Measurements from ENCODE around the gene CEP41. TPM values are rescaled to one million over a fixed set of nuclear protein-coding genes. Genes with fewer than 3 reads are reported as not detected.

Gene CEP41
- 5.5 and 11.4 TPM in 2 replicates for total RNA-seq
- polyA plus RNA-seq, result 17.2 and 17.8 TPM in 2 replicates

DNA sequence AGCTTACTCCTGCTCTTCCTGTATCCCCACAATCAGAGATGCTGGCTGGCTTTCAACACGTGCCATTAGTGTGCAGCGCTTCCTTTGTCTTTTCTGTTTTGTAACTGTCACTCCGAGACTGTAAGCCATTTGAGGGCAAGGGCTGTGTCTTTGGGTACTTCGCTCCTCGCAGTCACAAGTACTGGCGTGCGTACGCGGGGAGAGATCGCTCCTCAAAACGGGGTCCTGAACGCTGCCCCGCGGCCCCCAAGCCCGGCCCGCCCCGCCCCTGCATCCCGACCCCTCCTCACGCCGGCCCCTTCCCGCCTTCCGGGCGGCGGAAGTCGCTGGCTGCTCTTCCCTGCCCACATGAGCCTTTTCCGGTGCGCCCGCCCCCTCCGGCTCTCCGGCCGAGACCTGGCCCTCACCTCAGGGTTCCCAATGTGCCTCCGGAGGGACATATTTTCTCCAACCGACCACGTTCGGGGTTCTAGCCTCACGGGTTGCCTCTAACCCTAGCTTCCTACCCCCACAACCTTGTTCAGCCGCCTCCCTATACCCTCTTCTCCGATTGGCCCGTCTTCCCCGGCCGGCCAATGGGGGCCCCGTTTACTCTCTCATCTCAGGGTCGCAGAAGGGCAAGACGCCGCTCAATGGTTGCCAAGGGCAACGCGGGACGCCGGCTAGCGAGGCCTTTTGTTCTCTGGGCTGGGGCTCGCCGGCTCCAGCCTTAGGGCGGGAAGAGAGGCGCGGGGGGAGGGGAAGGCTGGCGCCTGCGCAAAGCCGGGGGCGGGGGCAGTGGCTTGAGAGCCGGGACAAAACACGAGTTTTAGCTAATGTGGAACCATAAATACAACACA, at the start of gene CEP41:
Gene CEP41, minus strand, starts transcription at position 490 of the 839 bp plus-strand sequence. Its CDS starts 50 bp downstream, at position 440.
- Histone ChIP-seq H2AFZ (peak within 1 kb of the TSS; percentile 76), H3K27me3 (no peaks in the 10 kb centered on the region), H3K9me2 (replicated peaks; ENCODE audit: insufficient read depth) (no peaks in the 10 kb centered on the region), H3K36me3 (replicated peaks; ENCODE audit: insufficient read depth, low read depth) (no peaks in the 10 kb centered on the region), H3K27ac (peak within 1 kb of the TSS; percentile 94), H3K4me1 (ENCODE audit: insufficient read depth) (peaks cover 3% of the 10 kb centered on the region), H3K4me2 (peak within 1 kb of the TSS; percentile 89), H3K9me3 (ENCODE audit: low read depth) (no peaks in the 10 kb centered on the region), H3K79me2 (peaks cover 4% of the 10 kb centered on the region), H3K4me3 (peak within 1 kb of the TSS; percentile 52), H4K20me1 (ENCODE audit: insufficient read depth, poor library complexity, severe bottlenecking) (no peaks in the 10 kb centered on the region)
- peak; percentile 98 for DNase-seq (ENCODE audit: low spot score)
- 3% methylated on average over 24 of the region's 61 CpGs for WGBS (ENCODE audit: low lambda C conversion rate, missing lambda C conversion rate)
- TF ChIP-seq EZH2 (IDR thresholded peaks at IDR 0.05; ENCODE audit: borderline replicate concordance), result no peak
- TF ChIP-seq, protein P1, sequence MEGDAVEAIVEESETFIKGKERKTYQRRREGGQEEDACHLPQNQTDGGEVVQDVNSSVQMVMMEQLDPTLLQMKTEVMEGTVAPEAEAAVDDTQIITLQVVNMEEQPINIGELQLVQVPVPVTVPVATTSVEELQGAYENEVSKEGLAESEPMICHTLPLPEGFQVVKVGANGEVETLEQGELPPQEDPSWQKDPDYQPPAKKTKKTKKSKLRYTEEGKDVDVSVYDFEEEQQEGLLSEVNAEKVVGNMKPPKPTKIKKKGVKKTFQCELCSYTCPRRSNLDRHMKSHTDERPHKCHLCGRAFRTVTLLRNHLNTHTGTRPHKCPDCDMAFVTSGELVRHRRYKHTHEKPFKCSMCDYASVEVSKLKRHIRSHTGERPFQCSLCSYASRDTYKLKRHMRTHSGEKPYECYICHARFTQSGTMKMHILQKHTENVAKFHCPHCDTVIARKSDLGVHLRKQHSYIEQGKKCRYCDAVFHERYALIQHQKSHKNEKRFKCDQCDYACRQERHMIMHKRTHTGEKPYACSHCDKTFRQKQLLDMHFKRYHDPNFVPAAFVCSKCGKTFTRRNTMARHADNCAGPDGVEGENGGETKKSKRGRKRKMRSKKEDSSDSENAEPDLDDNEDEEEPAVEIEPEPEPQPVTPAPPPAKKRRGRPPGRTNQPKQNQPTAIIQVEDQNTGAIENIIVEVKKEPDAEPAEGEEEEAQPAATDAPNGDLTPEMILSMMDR (IDR thresholded peaks at IDR 0.05; ENCODE audit: poor library complexity), result no peak
- TF ChIP-seq EZH2phosphoT487 (IDR thresholded peaks at IDR 0.05; ENCODE audit: low read depth, severe bottlenecking, unreplicated experiment), result no peak

DNA sequence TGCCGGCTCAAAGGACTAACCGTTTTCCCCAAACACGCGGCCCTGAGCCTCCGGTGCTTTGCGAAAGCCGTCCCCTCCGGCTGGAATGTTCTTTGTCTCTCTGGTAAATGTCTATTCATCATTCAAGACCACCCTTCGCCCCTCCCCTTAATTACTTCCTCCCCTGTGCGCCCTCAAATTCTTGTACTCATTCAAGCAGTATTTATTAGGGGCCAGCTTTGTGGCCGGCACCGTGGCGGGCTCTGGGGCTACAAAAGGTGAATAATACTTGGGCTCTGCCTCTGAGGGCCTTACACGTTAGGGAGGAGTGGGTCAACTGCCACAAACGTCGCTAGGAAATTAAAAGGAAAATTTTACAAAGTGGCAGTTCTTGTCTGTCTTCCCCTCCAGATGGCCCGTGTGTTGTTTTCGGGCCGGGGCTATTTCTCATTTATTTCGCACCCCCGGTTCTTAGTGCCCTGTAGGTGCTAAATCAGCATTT, 49.5 kb upstream of the CEP41 start:
- Histone ChIP-seq H3K4me2 (peak overlapping the region; percentile 75), H2AFZ (peak overlapping the region; percentile 22), H3K9me3 (ENCODE audit: low read depth) (no peaks in the 10 kb centered on the region), H3K27ac (peak overlapping the region; percentile 77), H3K36me3 (replicated peaks; ENCODE audit: insufficient read depth, low read depth) (no peaks in the 10 kb centered on the region), H3K4me3 (no peak overlapping the region), H3K4me1 (ENCODE audit: insufficient read depth) (peaks cover 25% of the 10 kb centered on the region), H3K9me2 (replicated peaks; ENCODE audit: insufficient read depth) (no peaks in the 10 kb centered on the region), H4K20me1 (ENCODE audit: insufficient read depth, poor library complexity, severe bottlenecking) (no peaks in the 10 kb centered on the region), H3K27me3 (no peaks in the 10 kb centered on the region), H3K79me2 (peaks cover 30% of the 10 kb centered on the region)
- 50% methylated on average over 21 of the region's 21 CpGs for WGBS (ENCODE audit: low lambda C conversion rate, missing lambda C conversion rate)
- no peak for DNase-seq (ENCODE audit: low spot score)
- TF ChIP-seq, protein P1 (IDR thresholded peaks at IDR 0.05; ENCODE audit: poor library complexity), result no peak
- TF ChIP-seq EZH2phosphoT487 (IDR thresholded peaks at IDR 0.05; ENCODE audit: low read depth, severe bottlenecking, unreplicated experiment), result no peak
- TF ChIP-seq EZH2 (IDR thresholded peaks at IDR 0.05; ENCODE audit: borderline replicate concordance), result no peak

- Histone ChIP-seq H4K20me1 (ENCODE audit: insufficient read depth, poor library complexity, severe bottlenecking) (no peaks in the 10 kb centered on the region), H3K36me3 (replicated peaks; ENCODE audit: insufficient read depth, low read depth) (no peaks in the 10 kb centered on the region), H3K79me2 (peaks cover 20% of the 10 kb centered on the region), H3K9me2 (replicated peaks; ENCODE audit: insufficient read depth) (no peaks in the 10 kb centered on the region), H3K9me3 (ENCODE audit: low read depth) (no peaks in the 10 kb centered on the region), H3K27ac (peak overlapping the region; percentile 77), H2AFZ (no peak overlapping the region), H3K4me1 (ENCODE audit: insufficient read depth) (peaks cover 25% of the 10 kb centered on the region), H3K4me2 (peak overlapping the region; percentile 75), H3K4me3 (no peak overlapping the region), H3K27me3 (no peaks in the 10 kb centered on the region)
- peak; percentile 47 for DNase-seq (ENCODE audit: low spot score)
- TF ChIP-seq, protein P1 (IDR thresholded peaks at IDR 0.05; ENCODE audit: poor library complexity), result no peak
- TF ChIP-seq EZH2phosphoT487 (IDR thresholded peaks at IDR 0.05; ENCODE audit: low read depth, severe bottlenecking, unreplicated experiment), result no peak
- no peak for TF ChIP-seq EZH2 (IDR thresholded peaks at IDR 0.05; ENCODE audit: borderline replicate concordance)
- 44% methylated on average over 10 of the region's 10 CpGs for WGBS (ENCODE audit: low lambda C conversion rate, missing lambda C conversion rate)
Measured at GRCh38 chr7:130489140-130489983, 48.5 kb upstream of the CEP41 start.

All from hepatocyte (in vitro differentiated cells).